PFSK-1 (cell line): ENCODE data around the gene SYNE1.

Experiments used
- POLR2AphosphoS5 ChIP-seq: IDR thresholded peaks from 2 replicates; pipeline ENCODE4 v1.6.1; 2012; ENCODE audit warnings: low read depth, mild to moderate bottlenecking, control low read depth, low read length, moderate library complexity
- TAF1 ChIP-seq: IDR thresholded peaks from 2 replicates; pipeline ENCODE4 v1.6.1; 2012; ENCODE audit warnings: low read length, control low read depth, borderline replicate concordance; ENCODE audit not compliant: insufficient read depth
- TF ChIP-seq, protein P1 (sequence below), 2 experiments: IDR thresholded peaks; 2 replicates each; pipeline versions ENCODE4 v1.6.1 to v1.8.0; 2011 to 2012; ENCODE audit warnings: low read depth in 2 of 2, low read length in 2 of 2, control low read depth in 1 of 2, inconsistent platforms in 1 of 2, mild to moderate bottlenecking in 1 of 2, moderate library complexity in 1 of 2; ENCODE audit not compliant: insufficient read depth in 1 of 2

DNA sequence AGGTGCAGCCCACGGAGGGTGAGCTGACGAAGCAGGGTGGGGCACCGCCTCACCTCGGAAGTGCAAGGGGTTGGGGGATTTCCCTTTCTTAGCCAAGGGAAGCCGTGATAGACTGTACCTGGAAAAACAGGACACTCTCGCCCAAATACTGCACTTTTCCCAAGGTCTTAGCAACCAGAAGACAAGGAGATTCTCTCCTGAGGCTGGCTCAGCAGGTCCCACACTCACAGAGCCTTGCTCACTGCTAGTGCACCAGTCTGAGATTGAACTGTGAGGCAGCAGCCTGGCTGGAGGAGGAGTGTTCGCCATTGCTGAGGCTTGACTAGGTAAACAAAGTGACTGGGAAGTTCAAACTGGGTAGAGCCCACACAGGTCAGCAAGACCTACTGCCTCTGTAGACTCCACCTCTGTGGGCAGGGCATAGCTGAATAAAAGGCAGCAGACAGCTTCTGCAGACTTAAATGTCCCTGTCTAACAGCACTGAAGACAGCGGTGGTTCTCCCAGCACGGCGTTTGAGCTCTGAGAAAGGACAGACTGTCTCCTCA, 28.0 kb downstream of the SYNE1 start:
- TF ChIP-seq POLR2AphosphoS5 (no peak), TAF1 (no peak)
- TF ChIP-seq, protein P1, sequence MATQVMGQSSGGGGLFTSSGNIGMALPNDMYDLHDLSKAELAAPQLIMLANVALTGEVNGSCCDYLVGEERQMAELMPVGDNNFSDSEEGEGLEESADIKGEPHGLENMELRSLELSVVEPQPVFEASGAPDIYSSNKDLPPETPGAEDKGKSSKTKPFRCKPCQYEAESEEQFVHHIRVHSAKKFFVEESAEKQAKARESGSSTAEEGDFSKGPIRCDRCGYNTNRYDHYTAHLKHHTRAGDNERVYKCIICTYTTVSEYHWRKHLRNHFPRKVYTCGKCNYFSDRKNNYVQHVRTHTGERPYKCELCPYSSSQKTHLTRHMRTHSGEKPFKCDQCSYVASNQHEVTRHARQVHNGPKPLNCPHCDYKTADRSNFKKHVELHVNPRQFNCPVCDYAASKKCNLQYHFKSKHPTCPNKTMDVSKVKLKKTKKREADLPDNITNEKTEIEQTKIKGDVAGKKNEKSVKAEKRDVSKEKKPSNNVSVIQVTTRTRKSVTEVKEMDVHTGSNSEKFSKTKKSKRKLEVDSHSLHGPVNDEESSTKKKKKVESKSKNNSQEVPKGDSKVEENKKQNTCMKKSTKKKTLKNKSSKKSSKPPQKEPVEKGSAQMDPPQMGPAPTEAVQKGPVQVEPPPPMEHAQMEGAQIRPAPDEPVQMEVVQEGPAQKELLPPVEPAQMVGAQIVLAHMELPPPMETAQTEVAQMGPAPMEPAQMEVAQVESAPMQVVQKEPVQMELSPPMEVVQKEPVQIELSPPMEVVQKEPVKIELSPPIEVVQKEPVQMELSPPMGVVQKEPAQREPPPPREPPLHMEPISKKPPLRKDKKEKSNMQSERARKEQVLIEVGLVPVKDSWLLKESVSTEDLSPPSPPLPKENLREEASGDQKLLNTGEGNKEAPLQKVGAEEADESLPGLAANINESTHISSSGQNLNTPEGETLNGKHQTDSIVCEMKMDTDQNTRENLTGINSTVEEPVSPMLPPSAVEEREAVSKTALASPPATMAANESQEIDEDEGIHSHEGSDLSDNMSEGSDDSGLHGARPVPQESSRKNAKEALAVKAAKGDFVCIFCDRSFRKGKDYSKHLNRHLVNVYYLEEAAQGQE (IDR thresholded peaks at IDR 0.05; ENCODE audit: insufficient read depth in 1 of 2, low read depth in 2 of 2, low read length in 2 of 2) = no peak
